Loucy (cell line): ENCODE measurements around the gene COL23A1.

Source experiments
- H2AFZ ChIP-seq: fragments of 200-600 bp; sonication (generic); 2 replicates; pipeline ENCODE4 v1.6.0; 2016; ENCODE audit warnings: antibody characterized with exemption, mild to moderate bottlenecking, low read length, moderate library complexity
- H3F3A ChIP-seq: fragments of 200-600 bp; 2 replicates; pipeline ENCODE4 v1.6.0; 2016; ENCODE audit warnings: antibody characterized with exemption, low read depth, mild to moderate bottlenecking
- H3K27me3 ChIP-seq: fragments of 200-600 bp; sonication (generic); 2 replicates; pipeline ENCODE4 v1.6.1; 2014; ENCODE audit warnings: low read length, mild to moderate bottlenecking; ENCODE audit not compliant: insufficient read depth, poor library complexity, severe bottlenecking
- H3K36me3 ChIP-seq: fragments of 200-600 bp; sonication (generic); 2 replicates; pipeline ENCODE4 v1.6.1; 2016; ENCODE audit warnings: low read length; ENCODE audit not compliant: insufficient read depth
- H3K4me1 ChIP-seq: fragments of 200-600 bp; sonication (generic); 2 replicates; pipeline ENCODE4 v1.5.1; 2014; ENCODE audit warnings: low read length, mild to moderate bottlenecking; ENCODE audit not compliant: insufficient read depth, poor library complexity, severe bottlenecking
- H3K4me2 ChIP-seq: fragments of 200-600 bp; sonication (generic); 2 replicates; pipeline ENCODE4 v1.6.0; 2014; ENCODE audit warnings: antibody characterized with exemption, low read length, low read depth, mild to moderate bottlenecking; ENCODE audit not compliant: poor library complexity, severe bottlenecking
- H3K4me3 ChIP-seq: fragments of 200-600 bp; sonication (generic); 2 replicates; pipeline ENCODE4 v1.5.1; 2014; ENCODE audit warnings: low read length, mild to moderate bottlenecking, mixed read lengths; ENCODE audit not compliant: poor library complexity, severe bottlenecking
- H3K79me2 ChIP-seq: fragments of 200-600 bp; sonication (generic); 2 replicates; pipeline ENCODE4 v1.6.1; 2014; ENCODE audit warnings: low read length; ENCODE audit not compliant: insufficient read depth
- H3K9ac ChIP-seq: fragments of 200-600 bp; sonication (generic); 2 replicates; pipeline ENCODE4 v1.6.0; 2014; ENCODE audit warnings: mild to moderate bottlenecking, low read depth, low read length, moderate library complexity; ENCODE audit not compliant: poor library complexity, severe bottlenecking
- H3K9me2 ChIP-seq: fragments of 200-600 bp; sonication (generic); replicated peaks from 2 replicates; pipeline ENCODE4 v1.6.1; 2016; ENCODE audit warnings: low read depth, low read length, mixed read lengths
- H3K9me3 ChIP-seq: fragments of 200-600 bp; sonication (generic); 2 replicates; pipeline ENCODE4 v1.6.1; 2014; ENCODE audit warnings: mild to moderate bottlenecking, antibody characterized with exemption, low read length, low read depth; ENCODE audit not compliant: insufficient read depth
- H4K20me1 ChIP-seq: fragments of 200-600 bp; sonication (generic); 2 replicates; pipeline ENCODE4 v1.6.0; 2014; ENCODE audit warnings: antibody characterized with exemption, low read length, mild to moderate bottlenecking; ENCODE audit not compliant: insufficient read depth, poor library complexity, severe bottlenecking
- EZH2phosphoT487 ChIP-seq: fragments of 200-600 bp; IDR thresholded peaks from 2 replicates; pipeline ENCODE4 v1.6.1; 2018; ENCODE audit warnings: antibody characterized with exemption, mild to moderate bottlenecking, moderate library complexity, borderline replicate concordance
- TF ChIP-seq, protein P1 (sequence below): fragments of 200-600 bp; sonication (generic); conservative IDR thresholded peaks from 2 replicates; pipeline ENCODE4 v1.5.1; 2014; ENCODE audit warnings: mild to moderate bottlenecking, antibody characterized with exemption, low read length

Gene COL23A1

DNA sequence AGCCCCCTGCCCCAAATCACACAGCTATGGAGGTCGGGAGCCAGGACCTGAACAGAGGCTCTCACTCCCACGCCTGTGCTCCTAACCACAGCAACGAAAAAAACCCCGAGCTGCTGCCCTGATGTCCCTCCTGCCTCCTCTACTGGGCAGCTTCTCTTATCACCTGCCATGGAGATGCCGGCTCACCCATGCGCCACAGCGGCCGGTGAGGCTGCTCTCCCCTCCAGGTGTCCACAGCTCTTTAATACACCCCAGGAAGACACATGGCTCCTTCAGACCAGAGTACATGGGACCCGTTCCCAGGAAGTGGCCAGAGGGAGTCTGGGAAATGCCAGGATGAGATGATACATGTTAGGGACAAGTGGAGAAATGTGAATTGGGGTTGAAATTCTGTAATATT is 110.9 kb downstream of the COL23A1 start:
- H3K9me3 ChIP-seq, result no peaks in the 10 kb centered on the region
- H3K4me1 ChIP-seq, result no peaks in the 10 kb centered on the region
- H2AFZ ChIP-seq, result no peak overlapping the region
- no peak overlapping the region for H3K4me2 ChIP-seq
- H3K9ac ChIP-seq, result no peak overlapping the region
- H3K9me2 ChIP-seq, result no peaks in the 10 kb centered on the region
- H3K79me2 ChIP-seq, result no peaks in the 10 kb centered on the region
- no peaks in the 10 kb centered on the region for H3K36me3 ChIP-seq
- H3F3A ChIP-seq, result no peaks in the 10 kb centered on the region
- H4K20me1 ChIP-seq, result no peaks in the 10 kb centered on the region
- TF ChIP-seq, protein P1, sequence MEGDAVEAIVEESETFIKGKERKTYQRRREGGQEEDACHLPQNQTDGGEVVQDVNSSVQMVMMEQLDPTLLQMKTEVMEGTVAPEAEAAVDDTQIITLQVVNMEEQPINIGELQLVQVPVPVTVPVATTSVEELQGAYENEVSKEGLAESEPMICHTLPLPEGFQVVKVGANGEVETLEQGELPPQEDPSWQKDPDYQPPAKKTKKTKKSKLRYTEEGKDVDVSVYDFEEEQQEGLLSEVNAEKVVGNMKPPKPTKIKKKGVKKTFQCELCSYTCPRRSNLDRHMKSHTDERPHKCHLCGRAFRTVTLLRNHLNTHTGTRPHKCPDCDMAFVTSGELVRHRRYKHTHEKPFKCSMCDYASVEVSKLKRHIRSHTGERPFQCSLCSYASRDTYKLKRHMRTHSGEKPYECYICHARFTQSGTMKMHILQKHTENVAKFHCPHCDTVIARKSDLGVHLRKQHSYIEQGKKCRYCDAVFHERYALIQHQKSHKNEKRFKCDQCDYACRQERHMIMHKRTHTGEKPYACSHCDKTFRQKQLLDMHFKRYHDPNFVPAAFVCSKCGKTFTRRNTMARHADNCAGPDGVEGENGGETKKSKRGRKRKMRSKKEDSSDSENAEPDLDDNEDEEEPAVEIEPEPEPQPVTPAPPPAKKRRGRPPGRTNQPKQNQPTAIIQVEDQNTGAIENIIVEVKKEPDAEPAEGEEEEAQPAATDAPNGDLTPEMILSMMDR, result no peak
- no peak for TF ChIP-seq EZH2phosphoT487
- no peaks in the 10 kb centered on the region for H3K27me3 ChIP-seq
- H3K4me3 ChIP-seq, result no peak overlapping the region

DNA sequence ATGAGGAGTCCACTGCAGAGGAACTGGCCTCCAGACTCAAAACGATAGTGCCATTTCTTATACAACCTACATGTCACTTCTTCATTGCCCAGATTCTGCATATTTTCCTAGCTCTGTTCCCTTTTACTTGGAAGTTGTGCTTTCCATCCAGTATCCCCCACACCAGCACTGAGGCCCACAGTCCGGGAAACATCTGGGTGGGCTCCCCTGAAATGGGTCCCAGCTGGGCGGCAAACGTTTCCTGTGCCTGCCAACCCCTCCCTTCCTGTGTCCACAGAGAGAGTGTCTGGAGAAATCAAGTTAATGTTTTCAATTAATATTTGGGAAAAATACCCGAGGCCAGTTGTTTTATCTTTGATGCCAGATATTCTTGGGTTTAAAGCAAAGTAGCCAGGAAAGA is 111.8 kb downstream of the COL23A1 start:
- Histone ChIP-seq H3K79me2 (no peaks in the 10 kb centered on the region), H2AFZ (no peak overlapping the region), H3K27me3 (no peaks in the 10 kb centered on the region), H4K20me1 (no peaks in the 10 kb centered on the region), H3K36me3 (no peaks in the 10 kb centered on the region), H3K9ac (no peak overlapping the region), H3F3A (no peaks in the 10 kb centered on the region), H3K9me2 (no peaks in the 10 kb centered on the region), H3K4me3 (no peak overlapping the region), H3K9me3 (no peaks in the 10 kb centered on the region), H3K4me2 (no peak overlapping the region), H3K4me1 (no peaks in the 10 kb centered on the region)
- no peak for TF ChIP-seq EZH2phosphoT487
- TF ChIP-seq, protein P1, result no peak

DNA sequence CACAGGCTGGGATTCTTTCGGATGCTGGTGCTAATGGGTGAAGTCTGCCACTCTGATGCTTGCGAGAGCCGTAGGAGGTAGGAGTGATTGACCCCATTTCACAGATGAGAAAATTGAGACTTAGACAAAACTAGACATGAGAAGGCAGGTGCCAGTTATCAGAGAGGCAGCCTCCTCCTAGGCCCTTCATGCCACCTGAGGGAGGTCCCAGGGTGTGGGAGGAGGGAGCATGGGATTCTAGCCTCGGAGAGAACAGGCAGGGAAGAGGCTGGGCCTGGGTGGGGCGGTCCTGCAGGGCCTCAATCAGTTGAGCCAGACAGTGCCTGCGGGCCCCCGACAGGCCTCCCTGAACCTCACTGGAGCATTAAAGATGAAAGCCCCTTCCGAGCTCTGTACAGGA is 112.4 kb downstream of the COL23A1 start:
- no peak overlapping the region for H2AFZ ChIP-seq
- H4K20me1 ChIP-seq, result no peaks in the 10 kb centered on the region
- H3K9me2 ChIP-seq, result no peaks in the 10 kb centered on the region
- H3K9ac ChIP-seq, result no peak overlapping the region
- H3K4me2 ChIP-seq, result no peak overlapping the region
- H3K9me3 ChIP-seq, result no peaks in the 10 kb centered on the region
- H3K4me3 ChIP-seq, result no peak overlapping the region
- no peaks in the 10 kb centered on the region for H3K79me2 ChIP-seq
- no peaks in the 10 kb centered on the region for H3K4me1 ChIP-seq
- H3K36me3 ChIP-seq, result no peaks in the 10 kb centered on the region
- TF ChIP-seq, protein P1, result no peak
- H3F3A ChIP-seq, result no peaks in the 10 kb centered on the region
- no peaks in the 10 kb centered on the region for H3K27me3 ChIP-seq
